Suprapubic skin (tissue), 3 donors: ENCODE data around the gene CILP2.

Experiments
- POLR2A ChIP-seq, 2 donors: fragments of 450-650 bp; IDR thresholded peaks; one replicate each; pipeline ENCODE4 v1.6.1; 2017; ENCODE audit warnings: antibody characterized with exemption in 2 of 2, mild to moderate bottlenecking in 2 of 2, moderate library complexity in 2 of 2
- TF ChIP-seq, protein P1 (sequence below), 2 donors: fragments of 200-600 bp in 1 of 2; fragments of 450-650 bp in 1 of 2; sonication (generic) in 1 of 2; IDR thresholded peaks; one replicate each; pipeline ENCODE4 v1.5.1; 2016 to 2019; ENCODE audit warnings: antibody characterized with exemption in 2 of 2, mild to moderate bottlenecking in 1 of 2, moderate library complexity in 1 of 2

- TF ChIP-seq POLR2A (IDR thresholded peaks at IDR 0.05): peak in 1 of 2 donors; percentile 73
- TF ChIP-seq, protein P1, sequence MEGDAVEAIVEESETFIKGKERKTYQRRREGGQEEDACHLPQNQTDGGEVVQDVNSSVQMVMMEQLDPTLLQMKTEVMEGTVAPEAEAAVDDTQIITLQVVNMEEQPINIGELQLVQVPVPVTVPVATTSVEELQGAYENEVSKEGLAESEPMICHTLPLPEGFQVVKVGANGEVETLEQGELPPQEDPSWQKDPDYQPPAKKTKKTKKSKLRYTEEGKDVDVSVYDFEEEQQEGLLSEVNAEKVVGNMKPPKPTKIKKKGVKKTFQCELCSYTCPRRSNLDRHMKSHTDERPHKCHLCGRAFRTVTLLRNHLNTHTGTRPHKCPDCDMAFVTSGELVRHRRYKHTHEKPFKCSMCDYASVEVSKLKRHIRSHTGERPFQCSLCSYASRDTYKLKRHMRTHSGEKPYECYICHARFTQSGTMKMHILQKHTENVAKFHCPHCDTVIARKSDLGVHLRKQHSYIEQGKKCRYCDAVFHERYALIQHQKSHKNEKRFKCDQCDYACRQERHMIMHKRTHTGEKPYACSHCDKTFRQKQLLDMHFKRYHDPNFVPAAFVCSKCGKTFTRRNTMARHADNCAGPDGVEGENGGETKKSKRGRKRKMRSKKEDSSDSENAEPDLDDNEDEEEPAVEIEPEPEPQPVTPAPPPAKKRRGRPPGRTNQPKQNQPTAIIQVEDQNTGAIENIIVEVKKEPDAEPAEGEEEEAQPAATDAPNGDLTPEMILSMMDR (IDR thresholded peaks at IDR 0.05): no peak
Observed at GRCh38 chr19:19515642-19516519, 22.2 kb upstream of the CILP2 start, which contains the start of gene NDUFA13.
